ENCODE data around the gene TCF12. TPM values are rescaled to one million over a fixed set of nuclear protein-coding genes. Genes with fewer than 3 reads are reported as not detected.

TCF12 gene
- total and polyA plus RNA-seq, 2 of the 8 experiments (the other 6 are each of a cell fraction or from before 2014, with no cell fraction given), result 85.8 to 101 TPM

- FAIRE-seq, result no peak
- Histone ChIP-seq H3K4ac (replicated peaks; ENCODE audit: insufficient read length, low read depth, low read length) (no peak overlapping the region), H2BK120ac (replicated peaks; ENCODE audit: low read depth, low read length) (no peak overlapping the region), H2BK12ac (ENCODE audit: low read depth, low read length) (no peak overlapping the region), H4K5ac (ENCODE audit: insufficient read length, low read depth, low read length) (no peak overlapping the region), H2BK15ac (ENCODE audit: low read length) (no peak overlapping the region), H3K27me3 (replicated peaks in 1 of 4; ENCODE audit: control insufficient read depth in 3 of 4, extremely low read depth in 1 of 4, insufficient read depth in 3 of 4, low read length in 3 of 4) (no peaks in the 10 kb centered on the region), H4K20me1 (replicated peaks in 1 of 2; ENCODE audit: control insufficient read depth in 1 of 2, insufficient read depth in 2 of 2, low read length in 2 of 2) (peaks cover 0 to 7% of the 10 kb centered on the region in 2 experiments), H2BK20ac (ENCODE audit: low read length) (no peak overlapping the region), H4K8ac (ENCODE audit: extremely low read depth, insufficient read depth, low read length) (no peak overlapping the region), H3K36me3 (ENCODE audit: control insufficient read depth in 2 of 4, insufficient read depth in 4 of 4, low read length in 3 of 4) (peaks cover 0 to 2% (median 0%) of the 10 kb centered on the region in 4 experiments; a peak in 1 of 8 replicates), H3K79me2 (ENCODE audit: control insufficient read depth in 1 of 2, insufficient read depth in 2 of 2, low read length in 2 of 2) (peaks cover 3 to 99% of the 10 kb centered on the region in 2 experiments; a peak in 3 of 4 replicates), H3K27ac (ENCODE audit: low read depth, low read length) (no peak overlapping the region), H3K23ac (ENCODE audit: insufficient read length) (no peak overlapping the region), H2BK5ac (ENCODE audit: low read depth, low read length) (no peak overlapping the region), H3K4me2 (ENCODE audit: insufficient read depth in 1 of 2, low read depth in 2 of 2, low read length in 2 of 2) (no peak overlapping the region), H3K4me1 (replicated peaks in 1 of 4; ENCODE audit: control insufficient read depth in 3 of 4, insufficient read depth in 4 of 4, low read length in 3 of 4) (0 out of 7 replicates have a peak, but pooled peaks cover 0 to 2% (median 0%) of the 10 kb centered on the region in 4 experiments), H3K79me1 (ENCODE audit: low read depth, low read length) (peaks cover 3% of the 10 kb centered on the region; the same call in 1 of the 2 replicates), H3K56ac (replicated peaks; ENCODE audit: insufficient read length, low read depth, low read length) (no peak overlapping the region), H3K18ac (ENCODE audit: extremely low read depth, low read length) (no peak overlapping the region), H2AFZ (ENCODE audit: low read length) (no peak overlapping the region), H3K9me3 (ENCODE audit: insufficient read depth in 2 of 2, low read depth in 1 of 2, low read length in 1 of 2) (no peaks in the 10 kb centered on the region), H3K23me2 (ENCODE audit: low read depth, low read length) (no peaks in the 10 kb centered on the region), H3K14ac (ENCODE audit: insufficient read length) (no peak overlapping the region), H4K91ac (replicated peaks; ENCODE audit: insufficient read length, low read length) (no peak overlapping the region), H3K4me3 (ENCODE audit: extremely low read depth in 1 of 4, insufficient read depth in 2 of 4, low read depth in 3 of 4, low read length in 4 of 4) (no peak overlapping the region), H2AK5ac (ENCODE audit: low read depth, low read length) (no peak overlapping the region), H3K9ac (replicated peaks in 1 of 4; ENCODE audit: extremely low read depth in 1 of 4, low read depth in 3 of 4, low read length in 3 of 4) (no peak overlapping the region)
- ChIA-PET CTCF (ENCODE audit: partially characterized antibody) (no interaction called here), POLR2A (ENCODE audit: partially characterized antibody) (interaction anchor here (2.9 kb wide), 1 partner anchor 23 kb away, joined by 12 read pairs; the partner anchor contains the start of gene TCF12)
- DNase-seq (ENCODE audit: low read depth in 1 of 2, low spot score in 2 of 2), result no peak
- TF ChIP-seq JUND (IDR thresholded peaks at IDR 0.05; ENCODE audit: low read length), result no peak
- TF ChIP-seq SP2 (IDR thresholded peaks at IDR 0.05; ENCODE audit: low read length), result no peak
- no peak for TF ChIP-seq KDM4A (IDR thresholded peaks at IDR 0.05; ENCODE audit: low read depth, low read length, severe bottlenecking)
- no peak for TF ChIP-seq TAF1 (IDR thresholded peaks at IDR 0.05; ENCODE audit: low read depth, low read length)
- no peak for TF ChIP-seq ATF2 (IDR thresholded peaks at IDR 0.05; ENCODE audit: low read length)
- TF ChIP-seq RFX5 (IDR thresholded peaks at IDR 0.05; ENCODE audit: borderline replicate concordance, low read depth, low read length), result no peak
- TF ChIP-seq, protein P1, sequence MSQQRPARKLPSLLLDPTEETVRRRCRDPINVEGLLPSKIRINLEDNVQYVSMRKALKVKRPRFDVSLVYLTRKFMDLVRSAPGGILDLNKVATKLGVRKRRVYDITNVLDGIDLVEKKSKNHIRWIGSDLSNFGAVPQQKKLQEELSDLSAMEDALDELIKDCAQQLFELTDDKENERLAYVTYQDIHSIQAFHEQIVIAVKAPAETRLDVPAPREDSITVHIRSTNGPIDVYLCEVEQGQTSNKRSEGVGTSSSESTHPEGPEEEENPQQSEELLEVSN (IDR thresholded peaks at IDR 0.05), result no peak
- no peak for TF ChIP-seq SRF (IDR thresholded peaks at IDR 0.05; ENCODE audit: low read depth, low read length)
- no peak for TF ChIP-seq CHD2 (IDR thresholded peaks at IDR 0.05; ENCODE audit: low read length)
- TF ChIP-seq, protein P2, sequence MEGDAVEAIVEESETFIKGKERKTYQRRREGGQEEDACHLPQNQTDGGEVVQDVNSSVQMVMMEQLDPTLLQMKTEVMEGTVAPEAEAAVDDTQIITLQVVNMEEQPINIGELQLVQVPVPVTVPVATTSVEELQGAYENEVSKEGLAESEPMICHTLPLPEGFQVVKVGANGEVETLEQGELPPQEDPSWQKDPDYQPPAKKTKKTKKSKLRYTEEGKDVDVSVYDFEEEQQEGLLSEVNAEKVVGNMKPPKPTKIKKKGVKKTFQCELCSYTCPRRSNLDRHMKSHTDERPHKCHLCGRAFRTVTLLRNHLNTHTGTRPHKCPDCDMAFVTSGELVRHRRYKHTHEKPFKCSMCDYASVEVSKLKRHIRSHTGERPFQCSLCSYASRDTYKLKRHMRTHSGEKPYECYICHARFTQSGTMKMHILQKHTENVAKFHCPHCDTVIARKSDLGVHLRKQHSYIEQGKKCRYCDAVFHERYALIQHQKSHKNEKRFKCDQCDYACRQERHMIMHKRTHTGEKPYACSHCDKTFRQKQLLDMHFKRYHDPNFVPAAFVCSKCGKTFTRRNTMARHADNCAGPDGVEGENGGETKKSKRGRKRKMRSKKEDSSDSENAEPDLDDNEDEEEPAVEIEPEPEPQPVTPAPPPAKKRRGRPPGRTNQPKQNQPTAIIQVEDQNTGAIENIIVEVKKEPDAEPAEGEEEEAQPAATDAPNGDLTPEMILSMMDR (IDR thresholded peaks at IDR 0.05; ENCODE audit: control extremely low read depth in 1 of 3, insufficient read depth in 1 of 3, low read depth in 1 of 3, low read length in 3 of 3), result no peak
These were observed 23.7 kb downstream of the TCF12 start for GRCh38 chr15:56942118-56942517.
